ENCODE data around the gene FGF14. TPM values are rescaled to one million over a fixed set of nuclear protein-coding genes. Genes with fewer than 3 reads are reported as not detected.

FGF14 gene
- total RNA-seq, 2 experiments from 2014 or later, result not detected

- ChIA-PET CTCF (no interaction called here), POLR2A (no interaction called here)
- no peak overlapping the region for H3K4me3 Mint-ChIP-seq
- no peaks in the 10 kb centered on the region for H3K4me1 Mint-ChIP-seq
- no peaks in the 10 kb centered on the region for H3K9me3 Mint-ChIP-seq
- H3K27me3 Mint-ChIP-seq, result no peaks in the 10 kb centered on the region
- H3K36me3 Mint-ChIP-seq (ENCODE audit: low read depth), result no peaks in the 10 kb centered on the region
- no peak for DNase-seq
- H3K27ac Mint-ChIP-seq, result no peak overlapping the region
Measured at GRCh38 chr13:101817898-101818297, 584.0 kb downstream of the FGF14 start.

GRCh38 chr13:101811881-101812280, 590.0 kb downstream of the FGF14 start:
- Mint-ChIP-seq H3K36me3 (ENCODE audit: low read depth) (no peaks in the 10 kb centered on the region), H3K9me3 (no peaks in the 10 kb centered on the region), H3K27ac (no peak overlapping the region), H3K4me3 (no peak overlapping the region), H3K4me1 (no peaks in the 10 kb centered on the region), H3K27me3 (no peaks in the 10 kb centered on the region)
- DNase-seq, result no peak
- ChIA-PET POLR2A (no interaction called here), CTCF (no interaction called here)

- H3K4me3 Mint-ChIP-seq, result no peak overlapping the region
- no peak for DNase-seq
- no peaks in the 10 kb centered on the region for H3K4me1 Mint-ChIP-seq
- H3K9me3 Mint-ChIP-seq, result no peaks in the 10 kb centered on the region
- H3K27me3 Mint-ChIP-seq, result no peaks in the 10 kb centered on the region
- no peaks in the 10 kb centered on the region for H3K36me3 Mint-ChIP-seq (ENCODE audit: low read depth)
- no peak overlapping the region for H3K27ac Mint-ChIP-seq
- ChIA-PET CTCF (no interaction called here), POLR2A (no interaction called here)
Measured at GRCh38 chr13:101811284-101811839, 590.5 kb downstream of the FGF14 start.

- CTCF ChIA-PET, result no interaction called here
Measured at GRCh38 chr13:101799196-101799595, 602.7 kb downstream of the FGF14 start.

GRCh38 chr13:101798437-101798836, 603.4 kb downstream of the FGF14 start:
- DNase-seq, result no peak
- CTCF ChIA-PET, result no interaction called here
- H3K4me3 Mint-ChIP-seq, result no peak overlapping the region
- H3K27me3 Mint-ChIP-seq, result no peaks in the 10 kb centered on the region
- H3K36me3 Mint-ChIP-seq (ENCODE audit: low read depth), result no peaks in the 10 kb centered on the region
- POLR2A ChIA-PET, result no interaction called here
- no peaks in the 10 kb centered on the region for H3K4me1 Mint-ChIP-seq
- no peak overlapping the region for H3K27ac Mint-ChIP-seq
- H3K9me3 Mint-ChIP-seq, result no peaks in the 10 kb centered on the region

More at GRCh38 chr13:101799196-101799595, 602.7 kb downstream of the FGF14 start:
- Mint-ChIP-seq H3K4me1 (no peaks in the 10 kb centered on the region), H3K9me3 (no peaks in the 10 kb centered on the region), H3K36me3 (ENCODE audit: low read depth) (no peaks in the 10 kb centered on the region), H3K27ac (no peak overlapping the region), H3K4me3 (no peak overlapping the region), H3K27me3 (no peaks in the 10 kb centered on the region)
- POLR2A ChIA-PET, result no interaction called here
- DNase-seq, result no peak

GRCh38 chr13:101795460-101795859, 606.4 kb downstream of the FGF14 start:
- Mint-ChIP-seq H3K36me3 (ENCODE audit: low read depth) (no peaks in the 10 kb centered on the region), H3K9me3 (no peaks in the 10 kb centered on the region), H3K4me3 (no peak overlapping the region), H3K4me1 (no peaks in the 10 kb centered on the region), H3K27ac (no peak overlapping the region), H3K27me3 (no peaks in the 10 kb centered on the region)
- ChIA-PET CTCF (no interaction called here), POLR2A (no interaction called here)
- no peak for DNase-seq

- Mint-ChIP-seq H3K9me3 (no peaks in the 10 kb centered on the region), H3K4me1 (no peaks in the 10 kb centered on the region), H3K27ac (no peak overlapping the region), H3K36me3 (ENCODE audit: low read depth) (no peaks in the 10 kb centered on the region), H3K27me3 (no peaks in the 10 kb centered on the region), H3K4me3 (no peak overlapping the region)
- no peak for DNase-seq
- POLR2A ChIA-PET, result no interaction called here
- CTCF ChIA-PET, result no interaction called here
Measured at GRCh38 chr13:101795025-101795424, 606.8 kb downstream of the FGF14 start.

GRCh38 chr13:101792189-101792588, 609.7 kb downstream of the FGF14 start:
- Mint-ChIP-seq H3K27me3 (no peaks in the 10 kb centered on the region), H3K4me1 (no peaks in the 10 kb centered on the region), H3K27ac (no peak overlapping the region), H3K9me3 (no peaks in the 10 kb centered on the region), H3K36me3 (ENCODE audit: low read depth) (no peaks in the 10 kb centered on the region), H3K4me3 (no peak overlapping the region)
- POLR2A ChIA-PET, result no interaction called here
- DNase-seq, result no peak
- CTCF ChIA-PET, result no interaction called here

- ChIA-PET CTCF (interaction anchor here (0.7 kb wide), 1 partner anchor 141 kb away, joined by 3 read pairs; no protein-coding TSS in a partner anchor), POLR2A (no interaction called here)
- Mint-ChIP-seq H3K9me3 (no peaks in the 10 kb centered on the region), H3K4me3 (no peak overlapping the region), H3K27ac (no peak overlapping the region), H3K36me3 (ENCODE audit: low read depth) (no peaks in the 10 kb centered on the region), H3K27me3 (no peaks in the 10 kb centered on the region), H3K4me1 (no peaks in the 10 kb centered on the region)
- no peak for DNase-seq
Measured at GRCh38 chr13:101785858-101786257, 616.0 kb downstream of the FGF14 start.

- Mint-ChIP-seq H3K4me1 (no peaks in the 10 kb centered on the region), H3K27ac (no peak overlapping the region), H3K27me3 (no peaks in the 10 kb centered on the region), H3K4me3 (no peak overlapping the region), H3K36me3 (ENCODE audit: low read depth) (no peaks in the 10 kb centered on the region), H3K9me3 (no peaks in the 10 kb centered on the region)
- CTCF ChIA-PET, result no interaction called here
- POLR2A ChIA-PET, result no interaction called here
- DNase-seq, result no peak
Measured at GRCh38 chr13:101784313-101784712, 617.5 kb downstream of the FGF14 start.

- ChIA-PET CTCF (no interaction called here), POLR2A (no interaction called here)
- no peak for DNase-seq
- no peaks in the 10 kb centered on the region for H3K36me3 Mint-ChIP-seq (ENCODE audit: low read depth)
- no peak overlapping the region for H3K27ac Mint-ChIP-seq
- no peaks in the 10 kb centered on the region for H3K9me3 Mint-ChIP-seq
- no peaks in the 10 kb centered on the region for H3K4me1 Mint-ChIP-seq
- H3K4me3 Mint-ChIP-seq, result no peak overlapping the region
- no peaks in the 10 kb centered on the region for H3K27me3 Mint-ChIP-seq
Measured at GRCh38 chr13:101783554-101783953, 618.3 kb downstream of the FGF14 start.

- no peaks in the 10 kb centered on the region for H3K4me1 Mint-ChIP-seq
- H3K4me3 Mint-ChIP-seq, result no peak overlapping the region
- H3K9me3 Mint-ChIP-seq, result no peaks in the 10 kb centered on the region
- no peak for DNase-seq
- no peak overlapping the region for H3K27ac Mint-ChIP-seq
- ChIA-PET CTCF (no interaction called here), POLR2A (no interaction called here)
- no peaks in the 10 kb centered on the region for H3K27me3 Mint-ChIP-seq
- no peaks in the 10 kb centered on the region for H3K36me3 Mint-ChIP-seq (ENCODE audit: low read depth)
Measured at GRCh38 chr13:101780211-101780610, 621.6 kb downstream of the FGF14 start.

- no peaks in the 10 kb centered on the region for H3K36me3 Mint-ChIP-seq (ENCODE audit: low read depth)
- CTCF ChIA-PET, result interaction anchor here (1.1 kb wide), 1 partner anchor 22 kb away, joined by 3 read pairs; no protein-coding TSS in a partner anchor
- no peaks in the 10 kb centered on the region for H3K4me1 Mint-ChIP-seq
- H3K27ac Mint-ChIP-seq, result no peak overlapping the region
- DNase-seq, result no peak
- POLR2A ChIA-PET, result no interaction called here
- H3K9me3 Mint-ChIP-seq, result no peaks in the 10 kb centered on the region
- H3K4me3 Mint-ChIP-seq, result no peak overlapping the region
- H3K27me3 Mint-ChIP-seq, result no peaks in the 10 kb centered on the region
Measured at GRCh38 chr13:101779147-101779546, 622.7 kb downstream of the FGF14 start.

- no peaks in the 10 kb centered on the region for H3K36me3 Mint-ChIP-seq (ENCODE audit: low read depth)
- no peak overlapping the region for H3K4me3 Mint-ChIP-seq
- CTCF ChIA-PET, result no interaction called here
- DNase-seq, result no peak
- H3K27me3 Mint-ChIP-seq, result no peaks in the 10 kb centered on the region
- no peaks in the 10 kb centered on the region for H3K4me1 Mint-ChIP-seq
- no peaks in the 10 kb centered on the region for H3K9me3 Mint-ChIP-seq
- POLR2A ChIA-PET, result no interaction called here
- H3K27ac Mint-ChIP-seq, result no peak overlapping the region
Measured at GRCh38 chr13:101775267-101775666, 626.6 kb downstream of the FGF14 start.

Measured in activated CD4-positive, alpha-beta T cell treated with anti-CD3 and anti-CD28 coated beads, Interleukin-2, amount 10 ng/mL, durations not matched to agents 7 days and 5 days (primary cell).